Pancreas (tissue), 10 donors: ENCODE data around the gene PIK3AP1. TPM values are rescaled to one million over a fixed set of nuclear protein-coding genes. Genes with fewer than 3 reads are reported as not detected.

Experiments
- ATAC-seq, 4 donors: fragments of 200-7000 bp; cut with Tn5 transposase; one replicate each; pipeline versions ENCODE4 v1.8.0 to v1.9.1; 2020; ENCODE audit warnings: mild to moderate bottlenecking in 4 of 4, moderate library complexity in 4 of 4
- DNase-seq, 6 donors: peaks; one replicate each; pipeline ENCODE4 v3.0.0-alpha.2; 2020
- FAIRE-seq: peaks from 2 replicates; lab custom pipeline; 2012; peaks lifted over from hg19 to GRCh38; lab: Jason Lieb, UNC
- H3K27ac ChIP-seq, 4 donors: fragments of 200-600 bp; sonication (generic); 1 replicate in 3 of 4; 2 replicates in 1 of 4; pipeline versions ENCODE4 v1.5.0 to v1.8.0; 2020
- H3K27me3 ChIP-seq, 4 donors: fragments of 200-600 bp; one replicate each; pipeline ENCODE4 v1.8.0; 2021
- H3K36me3 ChIP-seq, 3 donors: fragments of 200-600 bp; sonication (generic) in 1 of 3; one replicate each; pipeline versions ENCODE4 v1.5.0 to v1.8.0; 2020 to 2021
- H3K4me1 ChIP-seq, 3 donors: fragments of 200-600 bp; one replicate each; pipeline ENCODE4 v1.8.0; 2021
- H3K4me3 ChIP-seq, 4 donors: fragments of 200-600 bp; sonication (generic) in 2 of 4; one replicate each; pipeline versions ENCODE4 v1.5.0 to v1.8.0; 2020 to 2021
- H3K9me3 ChIP-seq, 4 donors: fragments of 200-600 bp; one replicate each; pipeline ENCODE4 v1.8.0; 2021
- WGBS, 2 donors: extraction: QIAGEN DNeasy Blood & Tissue Kit; methylation state at CpG; one replicate each; pipeline ENCODE4 v1.1.7; 2013; 5-methylcytosine and 5-hydroxymethylcytosine counted together
- intact Hi-C, 3 donors: fragments of 100-400 bp; cut with DNase I; formaldehyde crosslinking; loops; one replicate each; pipeline versions ENCODE4 v1.11.1 to v1.14.2; 2022
- polyA plus RNA-seq, 2 donors: library from polyadenylated mRNA; stranded (reverse); fragments of 200-250 nt; gene quantifications; one replicate each; pipeline ENCODE4 v1.2.3, GENCODE V29; 2013
- total RNA-seq, 6 donors: library from RNA; stranded (reverse); fragmentation: NEBNext Ultra II Directional in 4 of 6; extraction: Animal tissue kit (Norgen Biotek cat#: 25700) in 4 of 6; gene quantifications; one replicate each; pipeline versions ENCODE4 v1.2.1 to v1.2.4, GENCODE V29; 2021 to 2023
- TF ChIP-seq, protein P1 (sequence below), 4 donors: fragments of 200-600 bp; sonication (generic) in 3 of 4; IDR thresholded peaks; one replicate each; pipeline versions ENCODE4 v1.5.0 to v1.8.0; 2021; ENCODE audit warnings: antibody characterized with exemption in 4 of 4
- donor health status: healthy with polysubstance abuse.
- donor health status: DM: no; HTN: no; CAD: no; lungs with moderate emphysema.
- donor health status: DM: no; HTN: no; CAD: no.
- donor health status: control.
- donor health status: control.
- donor health status: Bipolar disorder and iron deficiency.
- donor health status: DM: yes; HTN: yes; CAD: no.
- donor health status: DM: no; HTN: no; CAD: no.
- donor health status: DM: no; HTN: no; CAD: no.
- donor health status: DM: yes; HTN: yes; CAD: no.

PIK3AP1 gene
- total and polyA plus RNA-seq, 8 donors: 15.0 to 71.0 (median 28.2) TPM

DNA sequence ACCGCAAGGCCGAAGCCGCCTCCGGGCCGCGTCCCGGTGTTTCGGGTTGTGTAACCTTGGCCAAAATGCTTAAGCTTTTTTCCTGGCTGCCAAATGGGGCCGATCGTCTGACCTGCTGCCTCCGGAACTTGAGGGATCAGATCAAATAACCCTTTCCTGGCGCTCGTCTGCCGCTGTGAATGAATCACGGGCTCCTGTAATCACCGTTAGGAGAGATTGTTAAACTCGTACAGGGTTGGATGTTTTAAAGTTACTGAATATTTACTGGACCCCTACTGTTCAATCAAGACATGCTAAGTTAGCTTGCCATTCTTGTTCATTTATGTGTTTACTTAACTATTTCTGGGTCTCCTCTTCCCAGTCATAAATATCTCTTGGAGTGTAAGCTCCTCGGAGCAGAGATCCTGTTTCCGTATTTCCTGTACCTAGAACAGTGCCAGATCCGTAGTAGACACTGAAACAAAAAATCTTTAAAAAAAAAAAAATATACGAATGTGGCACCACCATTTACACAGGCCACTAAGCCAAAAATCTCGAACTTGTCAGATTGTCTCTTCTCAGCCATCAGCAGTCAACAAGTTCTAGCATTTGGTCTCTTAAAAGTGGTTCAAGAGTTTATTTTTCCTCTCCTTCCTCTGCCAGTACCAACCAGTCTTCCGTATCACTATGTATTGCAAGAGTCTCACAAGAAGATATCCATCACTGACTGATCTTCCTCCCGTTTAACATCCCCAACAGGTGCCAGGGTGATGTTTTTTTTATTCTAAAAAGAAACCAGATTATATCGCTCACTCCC is 132.9 kb downstream of the PIK3AP1 start:
- no peaks in the 10 kb centered on the region for H3K9me3 ChIP-seq
- H3K27ac ChIP-seq: peak overlapping the region; percentile 96 to 98 (median 98)
- WGBS, 2 donors: 0 to 1% methylated on average over 25 of the region's 25 CpGs
- H3K27me3 ChIP-seq: no peaks in the 10 kb centered on the region
- intact Hi-C loops: no loop called here
- TF ChIP-seq, protein P1, sequence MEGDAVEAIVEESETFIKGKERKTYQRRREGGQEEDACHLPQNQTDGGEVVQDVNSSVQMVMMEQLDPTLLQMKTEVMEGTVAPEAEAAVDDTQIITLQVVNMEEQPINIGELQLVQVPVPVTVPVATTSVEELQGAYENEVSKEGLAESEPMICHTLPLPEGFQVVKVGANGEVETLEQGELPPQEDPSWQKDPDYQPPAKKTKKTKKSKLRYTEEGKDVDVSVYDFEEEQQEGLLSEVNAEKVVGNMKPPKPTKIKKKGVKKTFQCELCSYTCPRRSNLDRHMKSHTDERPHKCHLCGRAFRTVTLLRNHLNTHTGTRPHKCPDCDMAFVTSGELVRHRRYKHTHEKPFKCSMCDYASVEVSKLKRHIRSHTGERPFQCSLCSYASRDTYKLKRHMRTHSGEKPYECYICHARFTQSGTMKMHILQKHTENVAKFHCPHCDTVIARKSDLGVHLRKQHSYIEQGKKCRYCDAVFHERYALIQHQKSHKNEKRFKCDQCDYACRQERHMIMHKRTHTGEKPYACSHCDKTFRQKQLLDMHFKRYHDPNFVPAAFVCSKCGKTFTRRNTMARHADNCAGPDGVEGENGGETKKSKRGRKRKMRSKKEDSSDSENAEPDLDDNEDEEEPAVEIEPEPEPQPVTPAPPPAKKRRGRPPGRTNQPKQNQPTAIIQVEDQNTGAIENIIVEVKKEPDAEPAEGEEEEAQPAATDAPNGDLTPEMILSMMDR (IDR thresholded peaks at IDR 0.05): no peak
- H3K4me3 ChIP-seq: peak overlapping the region; percentile 80 to 95 (median 93)
- no peaks in the 10 kb centered on the region for H3K36me3 ChIP-seq
- ATAC-seq (peak; percentile 8 to 51 (median 32)), FAIRE-seq (no peak), DNase-seq (peak in 3 of 6 donors; percentile 68 to 77 (median 68))
- H3K4me1 ChIP-seq: peaks cover 16 to 37% (median 33%) of the 10 kb centered on the region in 3 donors

GRCh38 chr10:96586419-96587263 is 133.7 kb downstream of the PIK3AP1 start, which contains the start of gene TM9SF3:
Gene TM9SF3, minus strand, starts transcription at chr10:96587012. Its CDS starts 177 bp downstream, at chr10:96586835.
- TF ChIP-seq, protein P1 (IDR thresholded peaks at IDR 0.05): no peak
- peak within 1 kb of the TSS; percentile 96 to 98 (median 98) for H3K27ac ChIP-seq
- WGBS, 2 donors: 0% methylated on average over 45 to 107 of the region's 107 CpGs
- H3K36me3 ChIP-seq: no peaks in the 10 kb centered on the region
- H3K4me3 ChIP-seq: peak within 1 kb of the TSS; percentile 80 to 95 (median 93)
- peak; percentile 81 to 89 (median 85) for ATAC-seq
- H3K9me3 ChIP-seq: no peaks in the 10 kb centered on the region
- peaks cover 22 to 46% (median 42%) of the 10 kb centered on the region in 3 donors for H3K4me1 ChIP-seq
- peak; percentile 92 to 96 (median 94) for DNase-seq
- intact Hi-C loops: no loop called here
- FAIRE-seq: no peak
- no peaks in the 10 kb centered on the region for H3K27me3 ChIP-seq

GRCh38 chr10:96585736-96586418 is 134.4 kb downstream of the PIK3AP1 start:
- DNase-seq (no peak), FAIRE-seq (no peak), ATAC-seq (peak in 3 of 4 donors; percentile 9 to 28 (median 26))
- 1% methylated on average over 20 of the region's 20 CpGs for WGBS, 2 donors
- Histone ChIP-seq H3K36me3 (no peaks in the 10 kb centered on the region), H3K9me3 (no peaks in the 10 kb centered on the region), H3K4me1 (peaks cover 29 to 53% (median 49%) of the 10 kb centered on the region in 3 donors), H3K4me3 (peak overlapping the region; percentile 80 to 95 (median 93)), H3K27ac (peak overlapping the region; percentile 96 to 98 (median 98)), H3K27me3 (no peaks in the 10 kb centered on the region)
- TF ChIP-seq, protein P1 (IDR thresholded peaks at IDR 0.05): no peak
- intact Hi-C loops: no loop called here

GRCh38 chr10:96584474-96584873 is 135.8 kb downstream of the PIK3AP1 start:
- DNase-seq: no peak
- Histone ChIP-seq H3K4me3 (peak overlapping the region in 2 of 4 donors; percentile 11 to 95), H3K27ac (no peak overlapping the region), H3K27me3 (no peaks in the 10 kb centered on the region), H3K4me1 (peaks cover 31 to 64% (median 56%) of the 10 kb centered on the region in 3 donors), H3K9me3 (no peaks in the 10 kb centered on the region), H3K36me3 (no peaks in the 10 kb centered on the region)
- FAIRE-seq: no peak
- WGBS, 2 donors: 77 to 87% methylated on average over 9 of the region's 9 CpGs
- no peak for ATAC-seq
- TF ChIP-seq, protein P1 (IDR thresholded peaks at IDR 0.05): no peak
- intact Hi-C loops: no loop called here
